Retina (tissue), 1 donor: Measurements from ENCODE around the gene SCGB1C2.

Experiments
- DNase-seq: peaks from one replicate; pipeline ENCODE4 v3.0.0-alpha.2; 2016

Gene SCGB1C2

GRCh38 chr17:173166-173911 lies 36.0 kb downstream of the SCGB1C2 start:
- peak; percentile 61 for DNase-seq

- no peak for DNase-seq
These were observed 39.8 kb downstream of the SCGB1C2 start for GRCh38 chr17:177155-177554.

GRCh38 chr17:177762-178161 lies 40.4 kb downstream of the SCGB1C2 start:
- no peak for DNase-seq

GRCh38 chr17:178292-179065 lies 41.1 kb downstream of the SCGB1C2 start:
- DNase-seq, result no peak

GRCh38 chr17:179066-179432 lies 41.7 kb downstream of the SCGB1C2 start:
- DNase-seq, result no peak

- peak; percentile 60 for DNase-seq
These were observed 42.5 kb downstream of the SCGB1C2 start for GRCh38 chr17:179781-180380.

- peak; percentile 75 for DNase-seq
These were observed 43.2 kb downstream of the SCGB1C2 start for GRCh38 chr17:180381-181244.

- DNase-seq, result peak; percentile 66
These were observed 44.1 kb downstream of the SCGB1C2 start, which contains the start of gene DOC2B for GRCh38 chr17:181245-182049. TSS of gene DOC2B (minus strand) at chr17:181650. CDS start at chr17:181479, 171 bp downstream.

GRCh38 chr17:182050-182751 lies 44.8 kb downstream of the SCGB1C2 start:
- DNase-seq, result peak; percentile 55

- no peak for DNase-seq
These were observed 45.7 kb downstream of the SCGB1C2 start for GRCh38 chr17:183021-183420.

- DNase-seq, result no peak
These were observed 48.2 kb downstream of the SCGB1C2 start for GRCh38 chr17:185445-186138.

- no peak for DNase-seq
These were observed 49.8 kb downstream of the SCGB1C2 start for GRCh38 chr17:187130-187529.
